HG02981 (cell line): ENCODE data around the gene TMEM270.
"Not testable (repeated sequence)": the region's sequence is repeated elsewhere in the genome, so short reads cannot be mapped to it uniquely, and the experiment has no call there.

Experiments used
- ATAC-seq: cut with Tn5 transposase; IDR thresholded peaks from one replicate; pipeline ENCODE4 v1.9.1; 2021; ENCODE audit warnings: mild to moderate bottlenecking, moderate library complexity; ENCODE audit not compliant: unreplicated experiment

Gene TMEM270

GRCh38 chr7:73860859-73861258 is at the start of gene TMEM270:
Gene TMEM270, plus strand, starts transcription at chr7:73861159. Its CDS starts 36 bp downstream, at chr7:73861195.
- ATAC-seq, result no peak

GRCh38 chr7:73811760-73812168 is 49.2 kb upstream of the TMEM270 start:
- ATAC-seq, result no peak

- no peak for ATAC-seq
Observed at GRCh38 chr7:73812996-73813395, 48.0 kb upstream of the TMEM270 start.

GRCh38 chr7:73815436-73815835 is 45.5 kb upstream of the TMEM270 start:
- no peak for ATAC-seq

- ATAC-seq, result no peak
Observed at GRCh38 chr7:73817121-73817520, 43.8 kb upstream of the TMEM270 start.

GRCh38 chr7:73820013-73820412 is 40.9 kb upstream of the TMEM270 start:
- ATAC-seq, result no peak

- not testable (repeated sequence) for ATAC-seq
Observed at GRCh38 chr7:73821597-73822285, 39.2 kb upstream of the TMEM270 start.

GRCh38 chr7:73822319-73823173 is 38.4 kb upstream of the TMEM270 start:
- no peak for ATAC-seq

- no peak for ATAC-seq
Observed at GRCh38 chr7:73823257-73823656, 37.7 kb upstream of the TMEM270 start.

- ATAC-seq, result no peak
Observed at GRCh38 chr7:73823873-73824592, 36.9 kb upstream of the TMEM270 start.

GRCh38 chr7:73824986-73825385 is 36.0 kb upstream of the TMEM270 start:
- no peak for ATAC-seq

- no peak for ATAC-seq
Observed at GRCh38 chr7:73827567-73828106, 33.3 kb upstream of the TMEM270 start.

GRCh38 chr7:73828107-73828803 is 32.7 kb upstream of the TMEM270 start:
- ATAC-seq, result no peak

GRCh38 chr7:73828972-73829371 is 32.0 kb upstream of the TMEM270 start:
- ATAC-seq, result no peak

GRCh38 chr7:73829505-73829904 is 31.5 kb upstream of the TMEM270 start:
- ATAC-seq, result no peak

GRCh38 chr7:73829921-73830680 is 30.9 kb upstream of the TMEM270 start:
- no peak for ATAC-seq

GRCh38 chr7:73830681-73831583 is 30.0 kb upstream of the TMEM270 start, which contains the start of gene CLDN4:
Gene CLDN4, plus strand, starts transcription at chr7:73830996. Its CDS starts 206 bp downstream, at chr7:73831202.
- no peak for ATAC-seq

GRCh38 chr7:73831584-73831833 is 29.4 kb upstream of the TMEM270 start:
- ATAC-seq, result no peak
